ENCODE measurements around the gene TMEM273. TPM values are rescaled to one million over a fixed set of nuclear protein-coding genes. Genes with fewer than 3 reads are reported as not detected.

The TMEM273 gene
- total RNA-seq, 1 experiment from 2014 or later, result not detected

- peak; percentile 4 for DNase-seq (ENCODE audit: low spot score)
Measured at GRCh38 chr10:49140304-49141177, 47.6 kb downstream of the TMEM273 start.

GRCh38 chr10:49139846-49140195 is 48.4 kb downstream of the TMEM273 start:
- DNase-seq (ENCODE audit: low spot score), result peak; percentile 93

- peak; percentile 67 for DNase-seq (ENCODE audit: low spot score)
Measured at GRCh38 chr10:49139028-49139845, 49.0 kb downstream of the TMEM273 start.

- peak; percentile 24 for DNase-seq (ENCODE audit: low spot score)
Measured at GRCh38 chr10:49138361-49138891, 49.8 kb downstream of the TMEM273 start.

- DNase-seq (ENCODE audit: low spot score), result no peak
Measured at GRCh38 chr10:49136525-49136924, 51.7 kb downstream of the TMEM273 start.

GRCh38 chr10:49135575-49136313 is 52.4 kb downstream of the TMEM273 start:
- no peak for DNase-seq (ENCODE audit: low spot score)

- no peak for DNase-seq (ENCODE audit: low spot score)
Measured at GRCh38 chr10:49134327-49134726, 53.9 kb downstream of the TMEM273 start.

- no peak for DNase-seq (ENCODE audit: low spot score)
Measured at GRCh38 chr10:49133706-49134248, 54.4 kb downstream of the TMEM273 start, which contains the start of gene FAM170B. TSS of gene FAM170B (minus strand) at chr10:49134021. CDS start at chr10:49133918, 103 bp downstream.

GRCh38 chr10:49132362-49132737 is 55.8 kb downstream of the TMEM273 start:
- no peak for DNase-seq (ENCODE audit: low spot score)

GRCh38 chr10:49131507-49132361 is 56.5 kb downstream of the TMEM273 start:
- DNase-seq (ENCODE audit: low spot score), result no peak

- DNase-seq (ENCODE audit: low spot score), result no peak
Measured at GRCh38 chr10:49129376-49129775, 58.8 kb downstream of the TMEM273 start.

- no peak for DNase-seq (ENCODE audit: low spot score)
Measured at GRCh38 chr10:49128854-49129253, 59.3 kb downstream of the TMEM273 start.

- no peak for DNase-seq (ENCODE audit: low spot score)
Measured at GRCh38 chr10:49123981-49124950, 63.9 kb downstream of the TMEM273 start.

GRCh38 chr10:49120911-49121310 is 67.3 kb downstream of the TMEM273 start:
- DNase-seq (ENCODE audit: low spot score), result no peak

- peak; percentile 35 for DNase-seq (ENCODE audit: low spot score)
Measured at GRCh38 chr10:49119746-49120145, 68.4 kb downstream of the TMEM273 start.

GRCh38 chr10:49118430-49119074 is 69.6 kb downstream of the TMEM273 start:
- no peak for DNase-seq (ENCODE audit: low spot score)

GRCh38 chr10:49117376-49118070 is 70.7 kb downstream of the TMEM273 start:
- DNase-seq (ENCODE audit: low spot score), result no peak
